Caco-2 (cell line): Measurements from ENCODE around the gene KLF6. TPM values are rescaled to one million over a fixed set of nuclear protein-coding genes. Genes with fewer than 3 reads are reported as not detected.

Experiments
- BruUV-seq: library from RNA; stranded (reverse); fragments of 400-500 nt; replicated peaks from 2 replicates; lab custom pipeline; 2021; lab: Mats Ljungman, UMichigan
- CTCF ChIA-PET: fragments of 300-600 bp; sonication (Branson Sonifier 250); formaldehyde crosslinking; loops from one replicate; lab custom pipeline; 2022; ENCODE audit warnings: antibody characterized with exemption; lab: Charles Lee
- POLR2A ChIA-PET: fragments of 300-600 bp; sonication (Branson Sonifier 250); formaldehyde crosslinking; loops from one replicate; lab custom pipeline; 2022; ENCODE audit warnings: antibody characterized with exemption; lab: Charles Lee
- DNase-seq, 2 experiments: peaks; one replicate each; pipeline versions ENCODE4 v3.0.0 to v3.0.0-alpha.2; 2020 to 2022
- H3K27me3 ChIP-seq: replicated peaks from 2 replicates; pipeline ENCODE4 v1.6.0; 2011; ENCODE audit warnings: low read length; ENCODE audit not compliant: control insufficient read depth, insufficient read depth
- H3K36me3 ChIP-seq: 2 replicates; pipeline ENCODE4 v1.5.1; 2011; ENCODE audit warnings: low read length; ENCODE audit not compliant: control insufficient read depth, insufficient read depth
- H3K4me1 ChIP-seq: fragments of 250-450 bp; sonication (Bioruptor Pico); 2 replicates; pipeline ENCODE4 v1.5.1; 2020; ENCODE audit warnings: mild to moderate bottlenecking
- H3K4me3 ChIP-seq: 2 replicates; pipeline ENCODE4 v1.5.1; 2011; ENCODE audit warnings: low read depth, mild to moderate bottlenecking, control low read depth, low read length
- H3K9me3 ChIP-seq: fragments of 250-450 bp; sonication (Bioruptor Pico); 2 replicates; pipeline ENCODE4 v1.5.1; 2020; ENCODE audit warnings: mild to moderate bottlenecking, moderate library complexity
- H3K27ac Mint-ChIP-seq: one replicate; pipeline ENCODE4 v1.8.0; 2022; ENCODE audit warnings: mixed read lengths; ENCODE audit not compliant: unreplicated experiment
- H3K27me3 Mint-ChIP-seq: one replicate; pipeline ENCODE4 v1.8.0; 2022; ENCODE audit warnings: mixed read lengths; ENCODE audit not compliant: insufficient read depth, unreplicated experiment
- H3K36me3 Mint-ChIP-seq: one replicate; pipeline ENCODE4 v1.8.0; 2022; ENCODE audit warnings: mild to moderate bottlenecking, mixed read lengths; ENCODE audit not compliant: insufficient read depth, unreplicated experiment
- H3K4me1 Mint-ChIP-seq: one replicate; pipeline ENCODE4 v1.8.0; 2022; ENCODE audit warnings: low read depth, mixed read lengths; ENCODE audit not compliant: unreplicated experiment
- H3K4me3 Mint-ChIP-seq: one replicate; pipeline ENCODE4 v1.8.0; 2022; ENCODE audit warnings: mild to moderate bottlenecking, moderate library complexity, mixed read lengths; ENCODE audit not compliant: unreplicated experiment
- H3K9me3 Mint-ChIP-seq: one replicate; pipeline ENCODE4 v1.8.0; 2022; ENCODE audit warnings: mixed read lengths; ENCODE audit not compliant: unreplicated experiment
- CTCF ChIP-seq, 2 experiments: fragments of 200-600 bp in 1 of 2; IDR thresholded peaks; 1 replicate in 1 of 2; 2 replicates in 1 of 2; pipeline versions ENCODE4 v1.5.1 to v1.8.0; 2011 to 2022; ENCODE audit warnings: antibody characterized with exemption in 1 of 2, control low read depth in 1 of 2, inconsistent platforms in 1 of 2, low read depth in 1 of 2, low read length in 1 of 2, mild to moderate bottlenecking in 1 of 2, moderate library complexity in 1 of 2; ENCODE audit not compliant: insufficient read depth in 1 of 2, severe bottlenecking in 1 of 2, unreplicated experiment in 1 of 2
- intact Hi-C: fragments of 100-400 bp; cut with micrococcal nuclease; formaldehyde crosslinking; loops from one replicate; pipeline ENCODE4 v1.10.0; 2022; ENCODE audit not compliant: unreplicated experiment
- total RNA-seq: library from RNA; stranded (reverse); gene quantifications from 2 replicates; pipeline ENCODE4 v1.2.3, GENCODE V29; 2022

Gene KLF6
- total RNA-seq, 1 experiment from 2014 or later: 84.5 TPM

- Histone ChIP-seq H3K27me3 (no peaks in the 10 kb centered on the region), H3K36me3 (peaks cover 4% of the 10 kb centered on the region), H3K4me3 (no peak overlapping the region), H3K4me1 (peaks cover 36% of the 10 kb centered on the region), H3K9me3 (no peaks in the 10 kb centered on the region)
- Mint-ChIP-seq H3K4me3 (no peak overlapping the region), H3K27me3 (no peaks in the 10 kb centered on the region), H3K36me3 (peaks cover 65% of the 10 kb centered on the region), H3K4me1 (peaks cover 39% of the 10 kb centered on the region), H3K27ac (peak overlapping the region; percentile 89), H3K9me3 (no peaks in the 10 kb centered on the region)
- no TSS peak for BruUV-seq
- no peak for DNase-seq
- POLR2A ChIA-PET: interaction anchor here (1.0 to 4.0 kb wide), 2 partner anchors 11 to 12 kb away, joined by 3 to 18 read pairs; partner anchors contain the start of gene KLF6
- CTCF ChIA-PET: interaction anchor here (1.1 kb wide), 1 partner anchor 18 kb away, joined by 4 read pairs; no protein-coding TSS in a partner anchor
- TF ChIP-seq CTCF (IDR thresholded peaks at IDR 0.05; ENCODE audit: insufficient read depth in 1 of 2, low read depth in 1 of 2, low read length in 1 of 2, severe bottlenecking in 1 of 2, unreplicated experiment in 1 of 2): no peak
- intact Hi-C loops: no loop called here
Observed at GRCh38 chr10:3773460-3774017, 11.5 kb downstream of the KLF6 start.

GRCh38 chr10:3772361-3773171 is 12.4 kb downstream of the KLF6 start:
- Histone ChIP-seq H3K4me1 (peaks cover 27% of the 10 kb centered on the region), H3K4me3 (no peak overlapping the region), H3K27me3 (no peaks in the 10 kb centered on the region), H3K9me3 (no peaks in the 10 kb centered on the region), H3K36me3 (no peaks in the 10 kb centered on the region; the same call in none of the 2 replicates)
- Mint-ChIP-seq H3K36me3 (peaks cover 55% of the 10 kb centered on the region), H3K4me3 (no peak overlapping the region), H3K9me3 (no peaks in the 10 kb centered on the region), H3K4me1 (peaks cover 41% of the 10 kb centered on the region), H3K27ac (no peak overlapping the region), H3K27me3 (no peaks in the 10 kb centered on the region)
- intact Hi-C loops: no loop called here
- CTCF ChIA-PET: interaction anchor here (0.8 to 1.1 kb wide), 2 partner anchors 11 to 17 kb away, joined by 4 read pairs; no protein-coding TSS in a partner anchor
- no peak for DNase-seq
- TF ChIP-seq CTCF (IDR thresholded peaks at IDR 0.05; ENCODE audit: insufficient read depth in 1 of 2, low read depth in 1 of 2, low read length in 1 of 2, severe bottlenecking in 1 of 2, unreplicated experiment in 1 of 2): no peak
- no TSS peak for BruUV-seq
- POLR2A ChIA-PET: interaction anchor here (0.7 to 1.1 kb wide), 3 partner anchors 12 to 80 kb away, joined by 3 to 6 read pairs (median 4); partner anchors contain the start of gene KLF6

- Histone ChIP-seq H3K9me3 (no peaks in the 10 kb centered on the region), H3K27me3 (no peaks in the 10 kb centered on the region), H3K4me1 (peaks cover 24% of the 10 kb centered on the region), H3K4me3 (no peak overlapping the region), H3K36me3 (no peaks in the 10 kb centered on the region; the same call in none of the 2 replicates)
- POLR2A ChIA-PET: interaction anchor here (1.0 kb wide), 1 partner anchor 14 kb away, joined by 3 read pairs; the partner anchor contains the start of gene KLF6
- BruUV-seq: no TSS peak
- H3K27ac Mint-ChIP-seq: no peak overlapping the region
- CTCF ChIA-PET: interaction anchor here (1.0 kb wide), 1 partner anchor 9 kb away, joined by 3 read pairs; no protein-coding TSS in a partner anchor
- H3K9me3 Mint-ChIP-seq: no peaks in the 10 kb centered on the region
- no peak for TF ChIP-seq CTCF (IDR thresholded peaks at IDR 0.05; ENCODE audit: insufficient read depth in 1 of 2, low read depth in 1 of 2, low read length in 1 of 2, severe bottlenecking in 1 of 2, unreplicated experiment in 1 of 2)
- H3K27me3 Mint-ChIP-seq: no peaks in the 10 kb centered on the region
- peaks cover 36% of the 10 kb centered on the region for H3K36me3 Mint-ChIP-seq
- H3K4me1 Mint-ChIP-seq: peaks cover 50% of the 10 kb centered on the region
- H3K4me3 Mint-ChIP-seq: no peak overlapping the region
- no peak for DNase-seq
- intact Hi-C loops: no loop called here
Observed at GRCh38 chr10:3770611-3771110, 14.3 kb downstream of the KLF6 start.
